Kidney (tissue), 14 donors: ENCODE measurements around the gene UNKL. TPM values are rescaled to one million over a fixed set of nuclear protein-coding genes. Genes with fewer than 3 reads are reported as not detected.

ENCODE experiments used
- DNase-seq, 5 donors: peaks; one replicate each; pipeline ENCODE4 v3.0.0-alpha.2; 2013 to 2020
- FAIRE-seq: peaks from 2 replicates; lab custom pipeline; 2012; peaks lifted over from hg19 to GRCh38; lab: Jason Lieb, UNC
- H3K27ac ChIP-seq, 2 donors: one replicate each; pipeline ENCODE4 v1.7.0; 2013; ENCODE audit warnings: low read depth in 2 of 2, low read length in 2 of 2, inconsistent platforms in 1 of 2
- H3K27me3 ChIP-seq: one replicate; pipeline ENCODE4 v1.7.1; 2013; ENCODE audit warnings: low read length, inconsistent platforms; ENCODE audit not compliant: control insufficient read depth, insufficient read depth
- H3K36me3 ChIP-seq, 3 donors: one replicate each; pipeline versions ENCODE4 v1.7.0 to v1.7.1; 2013; ENCODE audit warnings: low read length in 3 of 3, control low read depth in 1 of 3, inconsistent platforms in 1 of 3; ENCODE audit not compliant: insufficient read depth in 3 of 3, control insufficient read depth in 2 of 3
- H3K4me1 ChIP-seq, 3 donors: one replicate each; pipeline versions ENCODE4 v1.7.0 to v1.7.1; 2013; ENCODE audit warnings: low read length in 3 of 3, inconsistent platforms in 1 of 3, low read depth in 1 of 3; ENCODE audit not compliant: control insufficient read depth in 2 of 3, insufficient read depth in 2 of 3
- H3K4me3 ChIP-seq, 3 donors: one replicate each; pipeline versions ENCODE4 v1.7.0 to v1.8.1; 2013; ENCODE audit warnings: low read length in 3 of 3, control low read depth in 1 of 3, inconsistent platforms in 1 of 3
- H3K9ac ChIP-seq, 3 donors: one replicate each; pipeline versions ENCODE4 v1.7.0 to v1.7.1; 2013; ENCODE audit warnings: low read length in 3 of 3, control low read depth in 1 of 3, inconsistent platforms in 1 of 3
- H3K9me3 ChIP-seq, 3 donors: one replicate each; pipeline versions ENCODE4 v1.7.0 to v1.7.1; 2013; ENCODE audit warnings: low read length in 3 of 3, control low read depth in 1 of 3, inconsistent platforms in 1 of 3; ENCODE audit not compliant: control insufficient read depth in 2 of 3, insufficient read depth in 1 of 3
- CTCF ChIP-seq: IDR thresholded peaks from 3 replicates; pipeline ENCODE4 v1.5.1; 2012; ENCODE audit warnings: mild to moderate bottlenecking, moderate library complexity, borderline replicate concordance; ENCODE audit not compliant: insufficient read depth; ENCODE audit errors: extremely low read depth
- intact Hi-C: fragments of 100-400 bp; cut with DNase I; formaldehyde crosslinking; loops from one replicate; pipeline ENCODE4 v1.11.1; 2022
- polyA plus RNA-seq: library from polyadenylated mRNA; stranded (reverse); fragments of 350-450 nt; fragmentation: Illumina TruSeq; extraction: RNeasy Lipid Tissue Mini Kit (QIAGEN cat#74804); gene quantifications from one replicate; pipeline ENCODE4 v1.2.3, GENCODE V29; 2014; ENCODE audit warnings: low read depth, low replicate concordance; ENCODE audit not compliant: insufficient read depth
- total RNA-seq: library from RNA; stranded (reverse); fragmentation: NEBNext Ultra II Directional; extraction: Animal tissue kit (Norgen Biotek cat#: 25700); gene quantifications from one replicate; pipeline ENCODE4 v1.2.1, GENCODE V29; 2021
- donor health status: control.
- donor health status: control.
- donor health status: control.
- donor health status: control.
- donor health status: control.
- donor health status: DM: yes; HTN: yes; CAD: no.
- donor health status: Normal renal cell carcinoma (clear cell type).

Gene UNKL
- total and polyA plus RNA-seq, 2 donors from 2014 or later: 5.5 to 26.0 TPM

- no peak for FAIRE-seq
- peak; percentile 67 to 86 (median 84) for DNase-seq
- Histone ChIP-seq H3K4me1 (peaks cover 0 to 3% (median 0%) of the 10 kb centered on the region in 3 donors), H3K4me3 (peak overlapping the region; percentile 46 to 70 (median 65)), H3K27ac (peak overlapping the region; percentile 43 to 60), H3K27me3 (no peaks in the 10 kb centered on the region), H3K9ac (peak overlapping the region; percentile 22 to 46 (median 46)), H3K9me3 (no peaks in the 10 kb centered on the region), H3K36me3 (no peaks in the 10 kb centered on the region)
- intact Hi-C loops: no loop called here
- TF ChIP-seq CTCF: peak; percentile 43
These were observed 596 bp downstream of the UNKL start for GRCh38 chr16:1413684-1414531.

- intact Hi-C loops: no loop called here
- Histone ChIP-seq H3K27me3 (no peaks in the 10 kb centered on the region), H3K4me3 (no peak overlapping the region), H3K9ac (no peak overlapping the region), H3K27ac (no peak overlapping the region), H3K9me3 (no peaks in the 10 kb centered on the region), H3K36me3 (no peaks in the 10 kb centered on the region), H3K4me1 (peaks cover 0 to 7% (median 0%) of the 10 kb centered on the region in 3 donors)
- FAIRE-seq (no peak), DNase-seq (no peak)
- TF ChIP-seq CTCF: no peak
These were observed 1.7 kb downstream of the UNKL start for GRCh38 chr16:1412847-1413246.

- Histone ChIP-seq H3K36me3 (no peaks in the 10 kb centered on the region), H3K9me3 (no peaks in the 10 kb centered on the region), H3K9ac (peak overlapping the region in 1 of 3 donors; percentile 19), H3K4me3 (peak overlapping the region; percentile 24 to 48 (median 40)), H3K27ac (no peak overlapping the region), H3K4me1 (peaks cover 0 to 7% (median 0%) of the 10 kb centered on the region in 3 donors), H3K27me3 (no peaks in the 10 kb centered on the region)
- FAIRE-seq: no peak
- intact Hi-C loops: no loop called here
- DNase-seq: peak; percentile 91 to 97 (median 95)
- TF ChIP-seq CTCF: no peak
These were observed 6.2 kb downstream of the UNKL start for GRCh38 chr16:1408171-1408837.
